Fibroblast of lung (primary cell): ENCODE measurements around the gene RARG.

Experiments used
- EZH2 ChIP-seq: IDR thresholded peaks from 2 replicates; pipeline ENCODE4 v1.5.1; 2012; ENCODE audit warnings: low read length, control low read depth, mild to moderate bottlenecking; ENCODE audit errors: missing control alignments
- TF ChIP-seq, protein P1 (sequence below), 2 donors: IDR thresholded peaks in 1 of 2; conservative IDR thresholded peaks in 1 of 2; 1 replicate in 1 of 2; 2 replicates in 1 of 2; pipeline ENCODE4 v1.5.1; 2011 to 2012; ENCODE audit warnings: low read length in 2 of 2, control low read depth in 1 of 2, inconsistent platforms in 1 of 2, low read depth in 1 of 2, mild to moderate bottlenecking in 1 of 2

DNA sequence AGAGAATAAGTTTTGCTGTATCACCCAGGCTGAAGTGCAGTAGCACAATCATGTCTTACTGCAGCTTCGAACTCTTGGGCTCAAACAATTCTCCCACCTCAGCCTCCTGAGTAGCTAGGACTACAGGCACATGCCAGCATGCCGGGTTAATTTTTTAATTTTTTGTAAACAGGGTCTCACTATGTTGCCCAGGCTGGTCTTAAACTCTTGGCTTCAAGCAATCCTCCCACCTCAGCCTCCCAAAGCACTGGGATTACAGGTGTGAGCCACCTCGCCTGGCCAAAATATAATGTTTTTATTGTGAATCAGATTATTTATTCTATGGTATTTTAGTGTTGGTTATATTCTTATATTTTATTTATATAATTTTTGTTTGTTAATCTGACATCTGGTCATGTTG is 55.3 kb downstream of the RARG start:
- TF ChIP-seq, protein P1, sequence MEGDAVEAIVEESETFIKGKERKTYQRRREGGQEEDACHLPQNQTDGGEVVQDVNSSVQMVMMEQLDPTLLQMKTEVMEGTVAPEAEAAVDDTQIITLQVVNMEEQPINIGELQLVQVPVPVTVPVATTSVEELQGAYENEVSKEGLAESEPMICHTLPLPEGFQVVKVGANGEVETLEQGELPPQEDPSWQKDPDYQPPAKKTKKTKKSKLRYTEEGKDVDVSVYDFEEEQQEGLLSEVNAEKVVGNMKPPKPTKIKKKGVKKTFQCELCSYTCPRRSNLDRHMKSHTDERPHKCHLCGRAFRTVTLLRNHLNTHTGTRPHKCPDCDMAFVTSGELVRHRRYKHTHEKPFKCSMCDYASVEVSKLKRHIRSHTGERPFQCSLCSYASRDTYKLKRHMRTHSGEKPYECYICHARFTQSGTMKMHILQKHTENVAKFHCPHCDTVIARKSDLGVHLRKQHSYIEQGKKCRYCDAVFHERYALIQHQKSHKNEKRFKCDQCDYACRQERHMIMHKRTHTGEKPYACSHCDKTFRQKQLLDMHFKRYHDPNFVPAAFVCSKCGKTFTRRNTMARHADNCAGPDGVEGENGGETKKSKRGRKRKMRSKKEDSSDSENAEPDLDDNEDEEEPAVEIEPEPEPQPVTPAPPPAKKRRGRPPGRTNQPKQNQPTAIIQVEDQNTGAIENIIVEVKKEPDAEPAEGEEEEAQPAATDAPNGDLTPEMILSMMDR (conservative IDR thresholded peaks at IDR 0.05 in 1 of 2, IDR thresholded peaks at IDR 0.05 in 1 of 2; ENCODE audit: low read depth in 1 of 2, low read length in 2 of 2) = no peak
- no peak for TF ChIP-seq EZH2
